RKO (cell line): Measurements from ENCODE around the gene FDXR.

ENCODE experiments used
- DNase-seq: peaks from one replicate; pipeline ENCODE4 v3.0.0-alpha.2; 2016; ENCODE audit warnings: low spot score

Gene FDXR

GRCh38 chr17:74898376-74898946 lies 25.7 kb upstream of the FDXR start:
- DNase-seq, result no peak

GRCh38 chr17:74893936-74894671 lies 21.3 kb upstream of the FDXR start:
- DNase-seq, result no peak

- DNase-seq, result no peak
These were observed 20.4 kb upstream of the FDXR start, which contains the start of gene FADS6 for GRCh38 chr17:74892974-74893911. Gene FADS6, minus strand, starts transcription at chr17:74893633. Its CDS starts 38 bp downstream, at chr17:74893595.

GRCh38 chr17:74892013-74892841 lies 19.4 kb upstream of the FDXR start:
- no peak for DNase-seq

- no peak for DNase-seq
These were observed 17.8 kb upstream of the FDXR start for GRCh38 chr17:74890554-74890953.

GRCh38 chr17:74888469-74888868 lies 15.7 kb upstream of the FDXR start:
- DNase-seq, result no peak

- no peak for DNase-seq
These were observed 10.5 kb upstream of the FDXR start for GRCh38 chr17:74883241-74883745.

- DNase-seq, result no peak
These were observed 9.9 kb upstream of the FDXR start for GRCh38 chr17:74882517-74883240.

- DNase-seq, result no peak
These were observed 8.3 kb upstream of the FDXR start for GRCh38 chr17:74881073-74881472.

GRCh38 chr17:74879308-74879707 lies 6.5 kb upstream of the FDXR start:
- no peak for DNase-seq

- DNase-seq, result no peak
These were observed 5.9 kb upstream of the FDXR start for GRCh38 chr17:74878658-74879057.

- no peak for DNase-seq
These were observed 5.1 kb upstream of the FDXR start for GRCh38 chr17:74877592-74878548.

- DNase-seq, result no peak
These were observed 3.3 kb upstream of the FDXR start for GRCh38 chr17:74875977-74876593.

GRCh38 chr17:74875155-74875976 lies 2.6 kb upstream of the FDXR start:
- no peak for DNase-seq

- DNase-seq, result no peak
These were observed 1.8 kb upstream of the FDXR start for GRCh38 chr17:74874615-74875037.

- peak; percentile 82 for DNase-seq
These were observed 1.2 kb upstream of the FDXR start for GRCh38 chr17:74873874-74874614.

- DNase-seq, result peak; percentile 99
These were observed 461 bp upstream of the FDXR start for GRCh38 chr17:74873037-74873873.
